K562 (cell line): ENCODE data around the gene UBXN4. TPM values are rescaled to one million over a fixed set of nuclear protein-coding genes. Genes with fewer than 3 reads are reported as not detected.
A peak's percentile ranks its signal among the peaks of the same experiment; 100 is the strongest.

ENCODE experiments used
- BMI1 ChIP-seq: fragments of 150-350 bp; IDR thresholded peaks from 2 replicates; pipeline ENCODE4 v1.6.1; 2014; ENCODE audit warnings: low read length
- CBX3 ChIP-seq, 2 experiments: IDR thresholded peaks; 1 replicate in 1 of 2; 2 replicates in 1 of 2; pipeline ENCODE4 v1.6.1; 2012; ENCODE audit warnings: inconsistent platforms in 2 of 2, low read length in 2 of 2, borderline replicate concordance in 1 of 2, control low read depth in 1 of 2
- CEBPZ ChIP-seq: fragments of 150-350 bp; IDR thresholded peaks from 2 replicates; pipeline ENCODE4 v1.6.1; 2014; ENCODE audit warnings: low read depth, mild to moderate bottlenecking, low read length, borderline replicate concordance
- GABPB1 ChIP-seq: sonication (generic); formaldehyde crosslinking; IDR thresholded peaks from 2 replicates; pipeline ENCODE4 v1.8.0; 2022; ENCODE audit warnings: mild to moderate bottlenecking, missing genetic modification reagents
- ILF3 ChIP-seq: fragments of 450-650 bp; IDR thresholded peaks from 2 replicates; pipeline ENCODE4 v1.6.1; 2018; ENCODE audit warnings: antibody characterized with exemption, mild to moderate bottlenecking, moderate library complexity, borderline replicate concordance
- MAFF ChIP-seq: IDR thresholded peaks from 2 replicates; pipeline ENCODE4 v1.6.1; 2012; ENCODE audit warnings: low read length, improper control_type of control experiment
- MYC ChIP-seq, 2 experiments: fragments of 250-450 bp in 1 of 2; sonication (Bioruptor Pico) in 1 of 2; IDR thresholded peaks; 2 replicates each; pipeline versions ENCODE4 v1.5.1 to v1.6.1; 2012 to 2021; ENCODE audit warnings: low read depth in 2 of 2, borderline replicate concordance in 1 of 2, improper control_type of control experiment in 1 of 2, low read length in 1 of 2, mild to moderate bottlenecking in 1 of 2, moderate library complexity in 1 of 2
- NFXL1 ChIP-seq: fragments of 450-650 bp; formaldehyde crosslinking; IDR thresholded peaks from 2 replicates; pipeline ENCODE4 v1.4.0; 2021; ENCODE audit warnings: mild to moderate bottlenecking
- NONO ChIP-seq, 2 experiments: fragments of 200-400 bp in 1 of 2; fragments of 450-650 bp in 1 of 2; formaldehyde crosslinking in 1 of 2; IDR thresholded peaks; 2 replicates each; pipeline ENCODE4 v1.6.1; 2017; ENCODE audit warnings: low read depth in 2 of 2, mild to moderate bottlenecking in 2 of 2, moderate library complexity in 2 of 2, low read length in 1 of 2
- POLR2AphosphoS2 ChIP-seq: IDR thresholded peaks from 2 replicates; pipeline ENCODE4 v1.6.1; 2012; ENCODE audit warnings: low read length, improper control_type of control experiment
- REST ChIP-seq, 2 experiments: fragments of 450-650 bp; formaldehyde crosslinking in 1 of 2; IDR thresholded peaks; 2 replicates each; pipeline versions ENCODE4 v1.4.0 to v1.6.1; 2014 to 2020; ENCODE audit warnings: mild to moderate bottlenecking in 2 of 2, borderline replicate concordance in 1 of 2, low read depth in 1 of 2
- STAT5B ChIP-seq: fragments of 250-450 bp; sonication (Bioruptor Pico); IDR thresholded peaks from 2 replicates; pipeline ENCODE4 v1.8.0; 2021; ENCODE audit warnings: mild to moderate bottlenecking, inconsistent platforms
- TCFL5 ChIP-seq: fragments of 250-450 bp; sonication (Bioruptor Pico); conservative IDR thresholded peaks from 2 replicates; pipeline ENCODE4 v1.6.1; 2021; ENCODE audit warnings: mild to moderate bottlenecking, moderate library complexity, matching md5 sums
- ZZZ3 ChIP-seq: fragments of 450-650 bp; IDR thresholded peaks from 2 replicates; pipeline ENCODE4 v1.6.1; 2016; ENCODE audit warnings: antibody characterized with exemption, mild to moderate bottlenecking, moderate library complexity
- polyA plus RNA-seq, 8 experiments: library from polyadenylated mRNA; depleted of rRNA in 4 of 8; stranded (reverse) in 5 of 8; unstranded in 3 of 8; fragments of >200 nt; fragmentation: Nextera tagmentation in 2 of 8; fragmentation: Illumina TruSeq in 1 of 8; extraction: Ambion mirVana in 2 of 8; extraction: Trizol in 1 of 8; gene quantifications; 2 replicates each; pipeline versions ENCODE4 v1.2.1 to v1.2.3, GENCODE V29; 2011 to 2014; ENCODE audit warnings: inconsistent platforms in 1 of 8, missing spikeins in 1 of 8
- total RNA-seq, 7 experiments: library from RNA; depleted of rRNA in 6 of 7; stranded (reverse); fragments of >200 nt in 6 of 7; fragmentation: Illumina TruSeq in 2 of 7; extraction: Trizol in 2 of 7; gene quantifications; 2 replicates each; pipeline versions ENCODE4 v1.2.1 to v1.2.3, GENCODE V29; 2011 to 2021; ENCODE audit warnings: low replicate concordance in 1 of 7

UBXN4 gene
- total and polyA plus RNA-seq, 9 of the 15 experiments (the other 6 are each of a cell fraction or from before 2014, with no cell fraction given) = 30.4 to 127 (median 55.3) TPM

GRCh38 chr2:135741395-135742324 lies at the start of gene UBXN4 (continued):
- TF ChIP-seq REST (IDR thresholded peaks at IDR 0.05; ENCODE audit: borderline replicate concordance) = no peak
- 0 out of 2 replicates have a peak, but pooled peaks have one; percentile 36 for TF ChIP-seq REST (CRISPR knock-in tag; IDR thresholded peaks at IDR 0.05; ENCODE audit: low read depth)
- TF ChIP-seq NONO (IDR thresholded peaks at IDR 0.05; ENCODE audit: low read depth in 2 of 2, low read length in 1 of 2) = peak in 1 of 2 experiments; percentile 40; a peak in 1 of 4 replicates
- peak; percentile 83 for TF ChIP-seq GABPB1 (CRISPR knock-in tag)
- no peak for TF ChIP-seq STAT5B
- 0 out of 2 replicates have a peak, but pooled peaks have one; percentile 49 for TF ChIP-seq MYC (IDR thresholded peaks at IDR 0.05; ENCODE audit: low read depth, low read length)
- no peak; the same call in 1 of the 2 replicates for TF ChIP-seq MYC (CRISPR knock-in tag; IDR thresholded peaks at IDR 0.05; ENCODE audit: borderline replicate concordance, low read depth)
- TF ChIP-seq BMI1 = no peak
- TF ChIP-seq NFXL1 = no peak
- TF ChIP-seq CEBPZ = no peak
- no peak for TF ChIP-seq POLR2AphosphoS2
- no peak; the same call in 1 of the 2 replicates for TF ChIP-seq ILF3
- TF ChIP-seq MAFF = no peak
- no peak for TF ChIP-seq ZZZ3
- TF ChIP-seq CBX3 (IDR thresholded peaks at IDR 0.05; ENCODE audit: borderline replicate concordance in 1 of 2, low read length in 2 of 2) = peak in 1 of 2 experiments; percentile 98; a peak in 2 of 3 replicates
- no peak for TF ChIP-seq TCFL5 (CRISPR knock-in tag)
